Upper lobe of right lung (tissue), 1 donor: Measurements from ENCODE around the gene ENOX1. TPM values are rescaled to one million over a fixed set of nuclear protein-coding genes. Genes with fewer than 3 reads are reported as not detected.

Experiments used
- ATAC-seq: fragments of 200-7000 bp; cut with Tn5 transposase; one replicate; pipeline ENCODE4 v1.9.1; 2020; ENCODE audit warnings: mild to moderate bottlenecking, moderate library complexity
- DNase-seq: peaks from one replicate; pipeline ENCODE4 v3.0.0-alpha.2; 2020
- H3K27ac ChIP-seq: fragments of 200-600 bp; one replicate; pipeline ENCODE4 v1.8.0; 2022
- H3K27me3 ChIP-seq: fragments of 200-600 bp; one replicate; pipeline ENCODE4 v1.8.0; 2022; ENCODE audit warnings: mild to moderate bottlenecking
- H3K36me3 ChIP-seq: fragments of 200-600 bp; one replicate; pipeline ENCODE4 v1.8.0; 2022
- H3K4me1 ChIP-seq: fragments of 200-600 bp; one replicate; pipeline ENCODE4 v1.8.0; 2022
- H3K4me3 ChIP-seq: fragments of 200-600 bp; one replicate; pipeline ENCODE4 v1.8.0; 2022; ENCODE audit warnings: mild to moderate bottlenecking
- H3K9me3 ChIP-seq: fragments of 200-600 bp; one replicate; pipeline ENCODE4 v1.8.0; 2022
- CTCF ChIP-seq: fragments of 200-600 bp; IDR thresholded peaks from one replicate; pipeline ENCODE4 v1.8.0; 2022; ENCODE audit warnings: antibody characterized with exemption
- intact Hi-C: fragments of 100-400 bp; cut with DNase I; formaldehyde crosslinking; loops from one replicate; pipeline ENCODE4 v1.11.0; 2022
- total RNA-seq: library from RNA; stranded (reverse); fragmentation: NEBNext Ultra II Directional; extraction: Animal tissue kit (Norgen Biotek cat#: 25700); gene quantifications from one replicate; pipeline ENCODE4 v1.2.1, GENCODE V29; 2021
- donor health status: DM: no; HTN: yes; CAD: no; lungs with severe emphysema.

Gene ENOX1
- total RNA-seq, 1 donor from 2014 or later: 0.69 TPM

GRCh38 chr13:43246382-43246781 is 540.4 kb downstream of the ENOX1 start:
- intact Hi-C loops: no loop called here

GRCh38 chr13:43245374-43245964 is 541.3 kb downstream of the ENOX1 start:
- ATAC-seq (no peak), DNase-seq (no peak)
- Histone ChIP-seq H3K27me3 (no peaks in the 10 kb centered on the region), H3K9me3 (no peaks in the 10 kb centered on the region), H3K36me3 (no peaks in the 10 kb centered on the region), H3K4me1 (no peaks in the 10 kb centered on the region), H3K27ac (no peak overlapping the region), H3K4me3 (no peak overlapping the region)
- intact Hi-C loops: no loop called here
- no peak for TF ChIP-seq CTCF

More at GRCh38 chr13:43246382-43246781, 540.4 kb downstream of the ENOX1 start:
- Histone ChIP-seq H3K27ac (no peak overlapping the region), H3K36me3 (no peaks in the 10 kb centered on the region), H3K9me3 (no peaks in the 10 kb centered on the region), H3K4me3 (no peak overlapping the region), H3K27me3 (no peaks in the 10 kb centered on the region), H3K4me1 (no peaks in the 10 kb centered on the region)
- ATAC-seq: no peak
- no peak for TF ChIP-seq CTCF
- DNase-seq: no peak

- intact Hi-C loops: no loop called here
- Histone ChIP-seq H3K27me3 (no peaks in the 10 kb centered on the region), H3K4me1 (no peaks in the 10 kb centered on the region), H3K36me3 (no peaks in the 10 kb centered on the region), H3K9me3 (no peaks in the 10 kb centered on the region), H3K27ac (no peak overlapping the region), H3K4me3 (no peak overlapping the region)
- ATAC-seq: no peak
- TF ChIP-seq CTCF: no peak
- DNase-seq: no peak
Measured at GRCh38 chr13:43244481-43244880, 542.3 kb downstream of the ENOX1 start.

GRCh38 chr13:43243711-43244110 is 543.1 kb downstream of the ENOX1 start:
- no peaks in the 10 kb centered on the region for H3K36me3 ChIP-seq
- ATAC-seq (no peak), DNase-seq (no peak)
- H3K27ac ChIP-seq: no peak overlapping the region
- no peaks in the 10 kb centered on the region for H3K9me3 ChIP-seq
- H3K4me3 ChIP-seq: no peak overlapping the region
- no peak for TF ChIP-seq CTCF
- no peaks in the 10 kb centered on the region for H3K4me1 ChIP-seq
- intact Hi-C loops: no loop called here
- H3K27me3 ChIP-seq: no peaks in the 10 kb centered on the region

- H3K4me3 ChIP-seq: no peak overlapping the region
- intact Hi-C loops: no loop called here
- H3K27me3 ChIP-seq: no peaks in the 10 kb centered on the region
- no peaks in the 10 kb centered on the region for H3K4me1 ChIP-seq
- ATAC-seq (no peak), DNase-seq (no peak)
- no peak overlapping the region for H3K27ac ChIP-seq
- H3K9me3 ChIP-seq: no peaks in the 10 kb centered on the region
- H3K36me3 ChIP-seq: no peaks in the 10 kb centered on the region
- no peak for TF ChIP-seq CTCF
Measured at GRCh38 chr13:43242040-43242439, 544.7 kb downstream of the ENOX1 start.

- no peak for ATAC-seq
Measured at GRCh38 chr13:43240278-43240677, 546.5 kb downstream of the ENOX1 start.

More at GRCh38 chr13:43240278-43240677, 546.5 kb downstream of the ENOX1 start:
- no peak for DNase-seq
- Histone ChIP-seq H3K27ac (no peak overlapping the region), H3K9me3 (no peaks in the 10 kb centered on the region), H3K36me3 (no peaks in the 10 kb centered on the region), H3K4me1 (no peaks in the 10 kb centered on the region), H3K27me3 (no peaks in the 10 kb centered on the region), H3K4me3 (no peak overlapping the region)
- intact Hi-C loops: no loop called here
- TF ChIP-seq CTCF: no peak
